Mucosa of descending colon (tissue), 3 donors: ENCODE measurements around the gene CD320. TPM values are rescaled to one million over a fixed set of nuclear protein-coding genes. Genes with fewer than 3 reads are reported as not detected.

Source experiments
- ATAC-seq: fragments of 200-7000 bp; cut with Tn5 transposase; one replicate; pipeline ENCODE4 v1.9.1; 2020; ENCODE audit warnings: mild to moderate bottlenecking, moderate library complexity
- DNase-seq, 3 donors: peaks; one replicate each; pipeline ENCODE4 v3.0.0-alpha.2; 2020
- H3K36me3 ChIP-seq: fragments of 200-600 bp; one replicate; pipeline ENCODE4 v1.8.0; 2021; ENCODE audit warnings: low read depth, mild to moderate bottlenecking
- H3K4me1 ChIP-seq: fragments of 200-600 bp; one replicate; pipeline ENCODE4 v1.8.0; 2021; ENCODE audit warnings: low read depth, mild to moderate bottlenecking
- H3K4me3 ChIP-seq: fragments of 200-600 bp; one replicate; pipeline ENCODE4 v1.8.0; 2021; ENCODE audit warnings: mild to moderate bottlenecking
- H3K9me3 ChIP-seq: fragments of 200-600 bp; one replicate; pipeline ENCODE4 v1.8.0; 2021; ENCODE audit warnings: mild to moderate bottlenecking
- CTCF ChIP-seq: fragments of 200-600 bp; IDR thresholded peaks from one replicate; pipeline ENCODE4 v1.8.0; 2022; ENCODE audit warnings: antibody characterized with exemption, mild to moderate bottlenecking
- intact Hi-C, 2 donors: fragments of 100-400 bp; cut with DNase I in 1 of 2; cut with micrococcal nuclease in 1 of 2; formaldehyde crosslinking; loops; one replicate each; pipeline versions ENCODE4 v1.11.0 to v1.11.1; 2022; cut with DNase I, micrococcal nuclease
- total RNA-seq, 3 donors: library from RNA; stranded (reverse); fragmentation: NEBNext Ultra II Directional in 2 of 3; extraction: Animal tissue kit (Norgen Biotek cat#: 25700) in 2 of 3; gene quantifications; one replicate each; pipeline versions ENCODE4 v1.2.1 to v1.2.4, GENCODE V29; 2021 to 2023
- donor health status: DM: no; HTN: no; CAD: no; lungs with moderate emphysema.
- donor health status: DM: no; HTN: no; CAD: no.
- donor health status: DM: no; HTN: yes; CAD: no.

CD320 gene
- total RNA-seq, 3 donors from 2014 or later, result 33.2 to 45.8 (median 41.7) TPM

DNA sequence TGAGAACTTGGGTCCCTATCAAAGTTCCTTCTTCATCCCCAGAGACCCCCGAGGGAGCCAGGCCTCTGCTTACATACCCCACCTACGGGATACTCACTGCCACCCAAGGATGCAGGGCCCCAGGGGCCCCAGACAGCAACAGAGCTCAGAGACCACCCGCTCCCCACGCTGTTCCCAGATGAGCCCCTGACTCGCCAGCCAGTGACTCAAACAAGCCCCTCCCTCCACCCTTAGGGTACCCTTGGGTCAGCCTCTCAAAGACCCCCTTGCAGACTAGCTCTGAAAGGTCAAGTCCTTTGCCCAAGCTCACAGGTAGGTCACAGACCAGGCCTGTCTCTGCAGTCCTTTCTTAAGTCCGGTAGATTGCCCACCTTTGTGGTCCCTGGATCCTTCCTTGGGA lies 45.7 kb downstream of the CD320 start:
- H3K4me3 ChIP-seq, result no peak overlapping the region
- H3K9me3 ChIP-seq, result no peaks in the 10 kb centered on the region
- DNase-seq, result peak in 1 of 3 donors; percentile 15
- intact Hi-C loops, result no loop called here
- no peak for ATAC-seq
- no peaks in the 10 kb centered on the region for H3K36me3 ChIP-seq
- no peak for TF ChIP-seq CTCF
- no peaks in the 10 kb centered on the region for H3K4me1 ChIP-seq

DNA sequence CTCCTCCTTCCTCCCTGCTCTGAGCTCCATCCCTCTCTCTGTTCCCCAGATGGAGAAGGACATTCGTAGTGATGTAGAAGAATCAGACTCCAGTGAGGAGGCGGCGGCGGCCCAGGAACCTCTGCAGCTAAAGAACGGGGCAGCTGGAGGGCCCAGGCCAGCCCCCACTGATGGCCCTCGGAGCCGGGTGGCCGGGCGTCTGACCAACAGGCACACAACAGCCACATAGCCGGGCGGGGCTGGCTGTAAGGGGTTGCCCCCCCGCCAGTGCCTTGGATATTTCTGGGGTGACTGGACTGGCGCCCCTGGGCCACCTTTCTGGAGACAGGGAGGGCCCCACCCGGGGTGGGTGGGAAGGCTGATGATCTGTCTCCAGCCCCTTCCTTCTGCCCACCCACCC lies 46.3 kb downstream of the CD320 start:
- Histone ChIP-seq H3K9me3 (no peaks in the 10 kb centered on the region), H3K36me3 (no peaks in the 10 kb centered on the region), H3K4me1 (no peaks in the 10 kb centered on the region), H3K4me3 (no peak overlapping the region)
- no peak for ATAC-seq
- intact Hi-C loops, result no loop called here
- DNase-seq, result peak in 1 of 3 donors; percentile 20
- no peak for TF ChIP-seq CTCF

GRCh38 chr19:8261347-8261746 lies 46.8 kb downstream of the CD320 start:
- no peaks in the 10 kb centered on the region for H3K9me3 ChIP-seq
- H3K4me3 ChIP-seq, result no peak overlapping the region
- H3K36me3 ChIP-seq, result no peaks in the 10 kb centered on the region
- DNase-seq (peak in 1 of 3 donors; percentile 10), ATAC-seq (no peak)
- TF ChIP-seq CTCF, result no peak
- intact Hi-C loops, result no loop called here
- H3K4me1 ChIP-seq, result no peaks in the 10 kb centered on the region

GRCh38 chr19:8259922-8260247 lies 48.3 kb downstream of the CD320 start:
- no peak for TF ChIP-seq CTCF
- H3K4me3 ChIP-seq, result no peak overlapping the region
- H3K9me3 ChIP-seq, result no peaks in the 10 kb centered on the region
- peak in 1 of 3 donors; percentile 2 for DNase-seq
- H3K4me1 ChIP-seq, result no peaks in the 10 kb centered on the region
- H3K36me3 ChIP-seq, result no peaks in the 10 kb centered on the region
- intact Hi-C loops, result loop anchor here (10.0 kb wide), 1 partner anchor 315 kb away; the partner anchor contains the start of gene TIMM44 (in 2 of the 2)
- no peak for ATAC-seq

DNA sequence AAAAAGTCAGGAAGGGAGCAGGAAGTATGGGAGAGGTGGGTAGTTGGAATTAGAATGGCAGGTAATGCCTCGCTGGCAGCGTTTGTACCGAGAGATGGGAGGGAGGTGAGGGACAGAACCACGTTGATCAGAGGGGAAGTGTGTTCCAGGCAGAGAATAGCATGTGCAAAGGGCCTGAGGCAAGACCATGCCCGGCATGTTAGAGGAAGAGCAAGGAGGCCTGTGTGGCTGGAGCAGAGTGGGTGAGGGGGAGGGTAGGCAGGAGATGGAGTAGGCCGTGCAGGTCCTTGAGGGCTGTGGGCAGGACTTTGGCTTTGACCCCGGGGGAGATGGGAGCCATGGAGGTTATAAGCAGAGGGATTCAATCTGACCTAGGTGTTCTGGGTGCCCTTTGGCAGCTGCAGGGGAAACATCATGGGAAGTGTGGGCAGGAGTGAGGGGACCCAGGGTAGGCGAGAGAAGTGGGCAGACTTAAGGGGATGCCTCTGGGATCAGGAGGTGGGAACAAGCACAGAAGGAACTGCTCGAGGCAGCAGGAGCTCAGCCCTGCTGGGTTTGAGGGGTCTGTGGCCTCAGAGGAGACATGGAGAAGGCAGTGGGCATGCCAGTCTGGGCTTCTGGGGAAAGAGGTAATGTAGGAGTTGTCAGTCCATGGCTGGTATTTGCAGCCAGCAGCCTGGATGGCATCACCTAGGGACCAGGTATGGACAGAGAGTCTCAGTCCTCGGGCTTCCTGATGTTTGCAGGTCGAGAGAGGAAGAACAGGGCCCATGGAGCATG lies 48.8 kb downstream of the CD320 start:
- no peaks in the 10 kb centered on the region for H3K9me3 ChIP-seq
- peak in 1 of 3 donors; percentile 14 for DNase-seq

More for the DNA sequence above, 48.8 kb downstream of the CD320 start:
- Histone ChIP-seq H3K4me3 (no peak overlapping the region), H3K36me3 (no peaks in the 10 kb centered on the region), H3K4me1 (no peaks in the 10 kb centered on the region)
- no peak for TF ChIP-seq CTCF
- intact Hi-C loops, result loop anchor here (10.0 kb wide), 1 partner anchor 315 kb away; the partner anchor contains the start of gene TIMM44 (in 2 of the 2)
- ATAC-seq, result no peak
